ENCODE data around the gene DCAKD. TPM values are rescaled to one million over a fixed set of nuclear protein-coding genes. Genes with fewer than 3 reads are reported as not detected.
A peak's percentile ranks its signal among the peaks of the same experiment; 100 is the strongest.

The DCAKD gene
- total and polyA plus RNA-seq, 8 donors: 20.5 to 50.8 (median 44.9) TPM

- H3K4me1 ChIP-seq: peaks cover 5 to 61% of the 10 kb centered on the region in 2 donors
- H3K4me3 ChIP-seq: no peak overlapping the region
- H3K27me3 ChIP-seq: no peaks in the 10 kb centered on the region
- ATAC-seq: no peak
- H3K27ac ChIP-seq: no peak overlapping the region
- no peak for TF ChIP-seq CTCF (IDR thresholded peaks at IDR 0.05)
- no peak for DNase-seq
- peaks cover 0 to 45% of the 10 kb centered on the region in 2 donors for H3K36me3 ChIP-seq
- H3K9me3 ChIP-seq: no peaks in the 10 kb centered on the region
- intact Hi-C loops (cut with DNase I): no loop called here
These were observed 18.6 kb upstream of the DCAKD start for GRCh38 chr17:45070001-45070400.

DNA sequence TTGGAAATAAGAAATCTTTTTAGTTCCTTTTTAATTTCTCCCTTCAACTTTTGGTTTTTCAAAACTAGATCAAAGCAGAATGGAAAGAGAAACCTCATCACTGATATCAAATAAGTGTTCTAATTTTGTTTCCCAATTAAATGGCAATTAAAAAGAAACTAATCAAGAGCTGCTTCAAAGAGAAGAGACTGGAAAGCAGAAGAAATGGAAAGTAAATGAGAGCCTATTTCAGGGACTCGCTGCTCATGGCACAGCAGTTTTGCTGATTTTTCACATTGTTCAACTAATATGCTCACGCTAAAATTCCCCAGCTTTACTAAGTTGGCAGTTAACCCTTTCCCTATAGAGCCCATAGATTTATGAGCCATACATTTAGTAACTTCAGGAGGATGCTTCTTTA is 16.2 kb upstream of the DCAKD start:
- H3K9me3 ChIP-seq: no peaks in the 10 kb centered on the region
- intact Hi-C loops (cut with DNase I): no loop called here
- no peak overlapping the region for H3K4me3 ChIP-seq
- peaks cover 0 to 33% of the 10 kb centered on the region in 2 donors for H3K36me3 ChIP-seq
- ATAC-seq (no peak), DNase-seq (no peak)
- peaks cover 6 to 67% of the 10 kb centered on the region in 2 donors for H3K4me1 ChIP-seq
- no peaks in the 10 kb centered on the region for H3K27me3 ChIP-seq
- TF ChIP-seq CTCF (IDR thresholded peaks at IDR 0.05): no peak
- H3K27ac ChIP-seq: no peak overlapping the region

DNA sequence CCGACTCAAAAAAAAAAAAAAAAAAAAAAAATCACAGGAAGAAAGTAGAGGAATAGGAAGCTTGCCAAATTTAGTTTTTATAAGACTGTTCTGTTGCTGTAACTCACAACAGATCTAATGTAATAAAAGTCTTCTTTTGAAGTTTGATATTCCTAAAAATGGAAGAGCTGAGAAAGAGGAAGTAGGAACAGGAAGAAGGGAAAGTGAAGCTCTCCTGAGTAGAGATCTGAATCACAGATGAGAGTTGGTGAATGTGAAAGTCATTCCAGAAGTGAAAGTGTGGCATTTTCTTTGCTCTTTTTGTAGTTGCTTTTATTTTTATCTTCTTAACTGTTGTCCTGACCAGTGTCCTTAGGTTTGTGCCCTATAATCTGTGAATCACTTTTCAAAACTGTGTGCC is 11.8 kb upstream of the DCAKD start:
- H3K4me1 ChIP-seq: peaks cover 21 to 68% of the 10 kb centered on the region in 2 donors
- intact Hi-C loops (cut with DNase I): no loop called here

DNA sequence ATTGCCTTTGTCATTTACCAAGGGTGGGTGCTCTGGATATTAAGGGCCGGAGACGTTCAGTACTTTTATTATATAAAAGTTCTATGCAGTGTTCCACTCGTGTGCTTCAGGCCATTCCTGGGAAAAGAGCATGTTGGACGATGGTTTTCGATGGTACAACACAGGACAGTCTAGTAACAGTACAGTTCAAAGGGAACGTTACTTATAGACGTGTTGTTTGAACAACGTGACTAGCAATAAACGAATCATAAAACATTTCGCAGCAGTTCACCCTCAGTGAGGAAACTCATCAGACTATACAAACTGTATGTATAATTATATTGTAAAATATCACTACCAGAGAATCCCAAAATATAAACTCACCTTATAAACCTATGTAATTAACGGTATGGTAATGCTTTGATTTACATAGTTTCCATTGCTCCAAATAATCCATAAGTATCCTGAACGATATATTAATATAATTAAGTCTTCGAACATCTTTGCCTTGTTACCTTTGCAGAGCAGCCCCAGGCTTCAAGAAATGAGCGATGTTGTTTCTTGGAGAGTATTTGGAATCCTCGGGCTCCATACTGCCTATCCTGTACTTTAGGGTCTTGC is 10.3 kb upstream of the DCAKD start:
- peak overlapping the region; percentile 81 to 90 for H3K4me3 ChIP-seq
- peaks cover 21 to 64% of the 10 kb centered on the region in 2 donors for H3K4me1 ChIP-seq
- H3K27ac ChIP-seq: peak overlapping the region; percentile 76 to 93
- TF ChIP-seq CTCF (IDR thresholded peaks at IDR 0.05): no peak
- DNase-seq (no peak), ATAC-seq (no peak)
- no peaks in the 10 kb centered on the region for H3K9me3 ChIP-seq
- no peaks in the 10 kb centered on the region for H3K27me3 ChIP-seq
- intact Hi-C loops (cut with DNase I): no loop called here
- no peaks in the 10 kb centered on the region for H3K36me3 ChIP-seq

More for the DNA sequence above, 11.8 kb upstream of the DCAKD start:
- ATAC-seq (no peak), DNase-seq (no peak)
- Histone ChIP-seq H3K36me3 (peaks cover 0 to 4% of the 10 kb centered on the region in 2 donors), H3K27ac (peak overlapping the region in 1 of 2 donors; percentile 34), H3K27me3 (no peaks in the 10 kb centered on the region), H3K4me3 (peak overlapping the region in 1 of 2 donors; percentile 90), H3K9me3 (no peaks in the 10 kb centered on the region)
- TF ChIP-seq CTCF (IDR thresholded peaks at IDR 0.05): no peak

- no peaks in the 10 kb centered on the region for H3K9me3 ChIP-seq
- no peaks in the 10 kb centered on the region for H3K27me3 ChIP-seq
- DNase-seq: peak; percentile 95 to 100 (median 98)
- intact Hi-C loops (cut with DNase I): no loop called here
- peaks cover 18 to 57% of the 10 kb centered on the region in 2 donors for H3K4me1 ChIP-seq
- ATAC-seq: peak; percentile 97
- TF ChIP-seq CTCF (IDR thresholded peaks at IDR 0.05): no peak
- H3K4me3 ChIP-seq: peak within 1 kb of the TSS; percentile 81 to 90
- no peaks in the 10 kb centered on the region for H3K36me3 ChIP-seq
- H3K27ac ChIP-seq: peak within 1 kb of the TSS; percentile 76 to 93
These were observed 9.6 kb upstream of the DCAKD start, which contains the start of gene NMT1 for GRCh38 chr17:45060797-45061605. Gene NMT1 (plus strand): TSS chr17:45061317. CDS start chr17:45061330, 13 bp downstream.
